NT2/D1 (cell line): ENCODE data around the gene NCAPG2.

Experiments
- YY1 ChIP-seq: IDR thresholded peaks from 2 replicates; pipeline ENCODE4 v1.6.1; 2011; ENCODE audit not compliant: insufficient read length, insufficient read depth
- ZNF274 ChIP-seq: IDR thresholded peaks from 2 replicates; pipeline ENCODE4 v1.6.1; 2011; ENCODE audit warnings: mild to moderate bottlenecking, low read depth, low read length

GRCh38 chr7:158745057-158745715 lies 40.6 kb upstream of the NCAPG2 start:
- TF ChIP-seq YY1 (no peak), ZNF274 (no peak)
